CD4-positive, alpha-beta T cell treated with Interleukin-2 at 100 ng/mL for 4 hours (primary cell): ENCODE results near the gene RAB43.

Experiments used
- DNase-seq: peaks from one replicate; pipeline ENCODE4 v3.0.0-alpha.2; 2020; ENCODE audit warnings: low spot score

Gene RAB43

DNA sequence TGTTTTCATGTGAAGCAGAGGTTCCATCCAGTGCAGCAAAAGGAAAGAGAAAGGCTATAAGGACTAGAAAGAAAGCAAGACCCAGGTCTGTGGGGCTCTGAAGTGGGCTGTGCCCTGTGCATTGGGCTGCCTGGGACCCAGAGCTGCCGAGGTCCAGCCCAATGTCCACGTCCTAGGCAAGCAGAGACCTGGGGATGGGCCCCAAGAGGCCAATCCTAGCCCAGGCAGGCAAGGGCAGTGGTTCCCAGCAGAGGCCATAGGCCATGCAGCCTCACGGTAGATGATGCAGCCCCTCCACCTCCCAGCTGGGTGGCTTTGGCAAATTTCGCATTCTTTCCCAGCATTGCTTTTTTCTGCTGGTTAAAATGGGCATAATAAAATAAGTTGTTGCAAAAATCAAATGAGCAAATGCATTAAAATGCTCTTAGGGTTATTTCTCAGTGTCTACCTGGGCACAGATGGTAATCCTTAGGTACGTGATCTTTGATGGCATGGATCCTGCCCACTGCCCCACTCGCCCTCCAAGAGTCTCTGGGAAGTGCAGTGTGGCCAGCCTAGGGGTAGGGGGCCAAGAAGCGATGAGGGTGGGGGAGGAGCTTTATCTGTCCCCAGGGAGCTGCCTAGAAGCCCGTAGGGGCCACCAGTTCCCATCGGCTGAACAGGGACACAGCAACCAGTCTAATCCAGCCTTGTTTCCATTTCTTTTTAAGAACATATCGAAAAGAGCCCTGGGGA, 83.3 kb downstream of the RAB43 start:
- DNase-seq: no peak
